Kidney epithelial cell (primary cell): Measurements from ENCODE around the gene THOC1. TPM values are rescaled to one million over a fixed set of nuclear protein-coding genes. Genes with fewer than 3 reads are reported as not detected.
"Not testable (repeated sequence)": the region's sequence is repeated elsewhere in the genome, so short reads cannot be mapped to it uniquely, and the experiment has no call there.

ENCODE experiments used
- DNase-seq: peaks from one replicate; pipeline ENCODE4 v3.0.0-alpha.2; 2010; ENCODE audit warnings: low read depth
- H3K27me3 ChIP-seq: 2 replicates; pipeline ENCODE4 v1.6.0; 2011; ENCODE audit warnings: low read length; ENCODE audit not compliant: control insufficient read depth, insufficient read depth
- H3K36me3 ChIP-seq: 2 replicates; pipeline ENCODE4 v1.5.1; 2011; ENCODE audit warnings: low read length; ENCODE audit not compliant: control insufficient read depth, insufficient read depth
- H3K4me3 ChIP-seq: 2 replicates; pipeline ENCODE4 v1.5.1; 2011; ENCODE audit warnings: low read depth, mild to moderate bottlenecking, control low read depth, low read length
- total RNA-seq: library from RNA; depleted of rRNA; stranded (reverse); fragments of >200 nt; gene quantifications from 2 replicates; pipeline ENCODE4 v1.2.3, GENCODE V29; 2015
- TF ChIP-seq, protein P1 (sequence below): IDR thresholded peaks from 2 replicates; pipeline ENCODE4 v1.5.1; 2011; ENCODE audit warnings: mild to moderate bottlenecking, moderate library complexity, low read length, control low read depth, inconsistent platforms; ENCODE audit not compliant: insufficient read depth, poor library complexity, severe bottlenecking

The THOC1 gene
- total RNA-seq, 1 donor from 2014 or later: 28.7 TPM

GRCh38 chr18:302097-302496 is 34.2 kb upstream of the THOC1 start:
- no peak for DNase-seq
- TF ChIP-seq, protein P1, sequence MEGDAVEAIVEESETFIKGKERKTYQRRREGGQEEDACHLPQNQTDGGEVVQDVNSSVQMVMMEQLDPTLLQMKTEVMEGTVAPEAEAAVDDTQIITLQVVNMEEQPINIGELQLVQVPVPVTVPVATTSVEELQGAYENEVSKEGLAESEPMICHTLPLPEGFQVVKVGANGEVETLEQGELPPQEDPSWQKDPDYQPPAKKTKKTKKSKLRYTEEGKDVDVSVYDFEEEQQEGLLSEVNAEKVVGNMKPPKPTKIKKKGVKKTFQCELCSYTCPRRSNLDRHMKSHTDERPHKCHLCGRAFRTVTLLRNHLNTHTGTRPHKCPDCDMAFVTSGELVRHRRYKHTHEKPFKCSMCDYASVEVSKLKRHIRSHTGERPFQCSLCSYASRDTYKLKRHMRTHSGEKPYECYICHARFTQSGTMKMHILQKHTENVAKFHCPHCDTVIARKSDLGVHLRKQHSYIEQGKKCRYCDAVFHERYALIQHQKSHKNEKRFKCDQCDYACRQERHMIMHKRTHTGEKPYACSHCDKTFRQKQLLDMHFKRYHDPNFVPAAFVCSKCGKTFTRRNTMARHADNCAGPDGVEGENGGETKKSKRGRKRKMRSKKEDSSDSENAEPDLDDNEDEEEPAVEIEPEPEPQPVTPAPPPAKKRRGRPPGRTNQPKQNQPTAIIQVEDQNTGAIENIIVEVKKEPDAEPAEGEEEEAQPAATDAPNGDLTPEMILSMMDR: no peak
- H3K4me3 ChIP-seq: no peak overlapping the region
- H3K36me3 ChIP-seq: no peaks in the 10 kb centered on the region
- H3K27me3 ChIP-seq: no peaks in the 10 kb centered on the region

DNA sequence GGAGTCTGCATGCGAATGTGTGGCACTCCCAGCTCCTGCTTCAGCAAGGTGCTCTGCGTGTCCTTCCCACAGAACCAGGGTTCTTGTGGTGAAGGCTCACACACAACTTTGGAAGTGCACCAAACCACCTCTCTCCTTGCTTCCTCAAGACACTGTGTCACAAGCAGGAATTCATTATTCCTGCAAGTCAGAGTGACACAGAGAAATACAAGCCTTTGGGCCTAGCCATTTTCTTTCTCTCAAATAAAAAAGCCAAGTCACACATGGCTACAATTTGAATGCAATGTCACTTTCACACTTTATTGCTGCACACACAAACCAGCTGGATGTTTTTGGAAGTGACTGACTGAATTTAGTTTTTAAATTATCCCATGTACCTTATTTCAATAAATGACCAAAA is 30.1 kb upstream of the THOC1 start:
- H3K27me3 ChIP-seq: no peaks in the 10 kb centered on the region
- TF ChIP-seq, protein P1: no peak
- DNase-seq: no peak
- no peaks in the 10 kb centered on the region for H3K36me3 ChIP-seq
- no peak overlapping the region for H3K4me3 ChIP-seq

- Histone ChIP-seq H3K27me3 (no peaks in the 10 kb centered on the region), H3K4me3 (no peak overlapping the region)
Observed at GRCh38 chr18:295756-296490, 28.1 kb upstream of the THOC1 start.

GRCh38 chr18:294566-294965 is 26.7 kb upstream of the THOC1 start:
- Histone ChIP-seq H3K36me3 (no peaks in the 10 kb centered on the region), H3K27me3 (no peaks in the 10 kb centered on the region), H3K4me3 (no peak overlapping the region)
- DNase-seq: no peak
- TF ChIP-seq, protein P1: no peak

More at GRCh38 chr18:295756-296490, 28.1 kb upstream of the THOC1 start:
- no peaks in the 10 kb centered on the region for H3K36me3 ChIP-seq
- TF ChIP-seq, protein P1: no peak
- no peak for DNase-seq

- no peaks in the 10 kb centered on the region for H3K36me3 ChIP-seq
- TF ChIP-seq, protein P1: no peak
- no peak for DNase-seq
- H3K4me3 ChIP-seq: no peak overlapping the region
- no peaks in the 10 kb centered on the region for H3K27me3 ChIP-seq
Observed at GRCh38 chr18:293536-293935, 25.7 kb upstream of the THOC1 start.

DNA sequence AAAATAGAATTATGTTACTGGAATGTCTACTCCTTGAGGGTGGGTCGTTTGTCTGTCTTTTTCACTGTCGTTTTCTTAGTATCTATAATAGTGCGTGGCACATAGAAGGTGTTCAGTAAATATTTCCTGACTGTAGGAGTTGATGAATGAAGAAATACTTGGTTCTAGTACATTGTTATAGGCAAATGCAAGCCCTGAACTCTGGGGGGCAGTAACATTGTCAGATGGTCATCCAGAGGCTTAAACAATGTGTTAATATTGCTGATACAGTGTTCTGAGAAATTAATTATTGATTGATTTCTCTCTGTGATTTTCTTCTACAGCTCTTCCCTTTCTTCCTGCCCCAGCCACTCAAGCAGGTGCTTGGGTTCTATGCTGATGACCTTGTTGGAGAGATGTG is 24.4 kb upstream of the THOC1 start:
- no peak for DNase-seq
- no peaks in the 10 kb centered on the region for H3K36me3 ChIP-seq
- H3K27me3 ChIP-seq: no peaks in the 10 kb centered on the region
- H3K4me3 ChIP-seq: no peak overlapping the region
- TF ChIP-seq, protein P1: peak; percentile 38

GRCh38 chr18:289970-290369 is 22.1 kb upstream of the THOC1 start:
- H3K36me3 ChIP-seq, H3K27me3 ChIP-seq, H3K4me3 ChIP-seq, DNase-seq: not testable (repeated sequence)
